Mononuclear cell (primary cell): Measurements from ENCODE around the gene C1orf105. TPM values are rescaled to one million over a fixed set of nuclear protein-coding genes. Genes with fewer than 3 reads are reported as not detected.

ENCODE experiments used
- H3K27me3 ChIP-seq: 2 replicates; pipeline ENCODE4 v1.6.0; 2011; ENCODE audit warnings: low read length, control low read depth; ENCODE audit not compliant: insufficient read depth
- H3K4me1 ChIP-seq: 2 replicates; pipeline ENCODE4 v1.5.1; 2011; ENCODE audit warnings: mild to moderate bottlenecking, low read length, control low read depth; ENCODE audit not compliant: insufficient read depth
- H3K4me3 ChIP-seq: 2 replicates; pipeline ENCODE4 v1.5.1; 2011; ENCODE audit warnings: mild to moderate bottlenecking, low read length, moderate library complexity
- H3K9me3 ChIP-seq: 2 replicates; pipeline ENCODE4 v1.5.1; 2011; ENCODE audit warnings: low read depth, mild to moderate bottlenecking, control low read depth, low read length
- total RNA-seq: library from RNA; depleted of rRNA; stranded (reverse); fragments of >200 nt; gene quantifications from one replicate; pipeline ENCODE4 v1.2.3, GENCODE V29; 2012

The C1orf105 gene
- total RNA-seq, 1 donor, result not detected

GRCh38 chr1:172390683-172391551 lies 29.6 kb upstream of the C1orf105 start:
- no peaks in the 10 kb centered on the region for H3K9me3 ChIP-seq
- H3K4me1 ChIP-seq, result peaks cover 25% of the 10 kb centered on the region
- H3K27me3 ChIP-seq, result no peaks in the 10 kb centered on the region
- no peak overlapping the region for H3K4me3 ChIP-seq

- H3K4me3 ChIP-seq, result no peak overlapping the region
- H3K27me3 ChIP-seq, result no peaks in the 10 kb centered on the region
- peaks cover 25% of the 10 kb centered on the region for H3K4me1 ChIP-seq
- no peaks in the 10 kb centered on the region for H3K9me3 ChIP-seq
These were observed 28.5 kb upstream of the C1orf105 start for GRCh38 chr1:172391976-172392375.

GRCh38 chr1:172393354-172393753 lies 27.1 kb upstream of the C1orf105 start:
- H3K9me3 ChIP-seq, result no peaks in the 10 kb centered on the region
- H3K4me3 ChIP-seq, result no peak overlapping the region
- H3K4me1 ChIP-seq, result peaks cover 25% of the 10 kb centered on the region
- H3K27me3 ChIP-seq, result no peaks in the 10 kb centered on the region

GRCh38 chr1:172394141-172394751 lies 26.2 kb upstream of the C1orf105 start:
- Histone ChIP-seq H3K9me3 (no peaks in the 10 kb centered on the region), H3K4me1 (peaks cover 27% of the 10 kb centered on the region), H3K27me3 (no peaks in the 10 kb centered on the region), H3K4me3 (no peak overlapping the region)

- Histone ChIP-seq H3K4me1 (peaks cover 29% of the 10 kb centered on the region), H3K4me3 (no peak overlapping the region)
These were observed 25.7 kb upstream of the C1orf105 start for GRCh38 chr1:172394811-172395210.

GRCh38 chr1:172395576-172395975 lies 24.9 kb upstream of the C1orf105 start:
- Histone ChIP-seq H3K4me1 (peaks cover 27% of the 10 kb centered on the region), H3K4me3 (no peak overlapping the region), H3K27me3 (no peaks in the 10 kb centered on the region), H3K9me3 (no peaks in the 10 kb centered on the region)

More at GRCh38 chr1:172394811-172395210, 25.7 kb upstream of the C1orf105 start:
- Histone ChIP-seq H3K9me3 (no peaks in the 10 kb centered on the region), H3K27me3 (no peaks in the 10 kb centered on the region)

GRCh38 chr1:172397221-172397620 lies 23.3 kb upstream of the C1orf105 start:
- Histone ChIP-seq H3K4me3 (no peak overlapping the region), H3K27me3 (no peaks in the 10 kb centered on the region), H3K9me3 (no peaks in the 10 kb centered on the region), H3K4me1 (peaks cover 26% of the 10 kb centered on the region)

- no peaks in the 10 kb centered on the region for H3K9me3 ChIP-seq
- peaks cover 26% of the 10 kb centered on the region for H3K4me1 ChIP-seq
- no peak overlapping the region for H3K4me3 ChIP-seq
These were observed 22.9 kb upstream of the C1orf105 start for GRCh38 chr1:172397633-172398032.

GRCh38 chr1:172398193-172398592 lies 22.3 kb upstream of the C1orf105 start:
- H3K4me1 ChIP-seq, result peaks cover 25% of the 10 kb centered on the region

More at GRCh38 chr1:172397633-172398032, 22.9 kb upstream of the C1orf105 start:
- no peaks in the 10 kb centered on the region for H3K27me3 ChIP-seq

GRCh38 chr1:172398970-172399755 lies 21.3 kb upstream of the C1orf105 start:
- H3K4me3 ChIP-seq, result no peak overlapping the region
- no peaks in the 10 kb centered on the region for H3K9me3 ChIP-seq

More at GRCh38 chr1:172398193-172398592, 22.3 kb upstream of the C1orf105 start:
- no peaks in the 10 kb centered on the region for H3K27me3 ChIP-seq
- H3K9me3 ChIP-seq, result no peaks in the 10 kb centered on the region
- H3K4me3 ChIP-seq, result no peak overlapping the region

GRCh38 chr1:172399756-172400721 lies 20.4 kb upstream of the C1orf105 start:
- Histone ChIP-seq H3K27me3 (no peaks in the 10 kb centered on the region), H3K9me3 (no peaks in the 10 kb centered on the region), H3K4me1 (peaks cover 11% of the 10 kb centered on the region), H3K4me3 (no peak overlapping the region)

More at GRCh38 chr1:172398970-172399755, 21.3 kb upstream of the C1orf105 start:
- peaks cover 20% of the 10 kb centered on the region for H3K4me1 ChIP-seq
- H3K27me3 ChIP-seq, result no peaks in the 10 kb centered on the region

GRCh38 chr1:172400722-172401105 lies 19.8 kb upstream of the C1orf105 start:
- peaks cover 8% of the 10 kb centered on the region for H3K4me1 ChIP-seq
- no peaks in the 10 kb centered on the region for H3K9me3 ChIP-seq
- H3K4me3 ChIP-seq, result no peak overlapping the region
- H3K27me3 ChIP-seq, result no peaks in the 10 kb centered on the region

- no peak overlapping the region for H3K4me3 ChIP-seq
- H3K4me1 ChIP-seq, result peaks cover 8% of the 10 kb centered on the region
These were observed 19.0 kb upstream of the C1orf105 start for GRCh38 chr1:172401477-172401876.

GRCh38 chr1:172401892-172402291 lies 18.6 kb upstream of the C1orf105 start:
- Histone ChIP-seq H3K4me1 (peaks cover 8% of the 10 kb centered on the region), H3K4me3 (no peak overlapping the region), H3K27me3 (no peaks in the 10 kb centered on the region), H3K9me3 (no peaks in the 10 kb centered on the region)

More at GRCh38 chr1:172401477-172401876, 19.0 kb upstream of the C1orf105 start:
- no peaks in the 10 kb centered on the region for H3K9me3 ChIP-seq
- H3K27me3 ChIP-seq, result no peaks in the 10 kb centered on the region
